HEK293 (cell line): ENCODE results near the gene DMD.

ENCODE experiments used
- CTCF ChIA-PET: fragments of 350-600 bp; formaldehyde crosslinking; extraction: SDS; loops from one replicate; lab custom pipeline; 2021; ENCODE audit warnings: antibody characterized with exemption; lab: Yijun Ruan, JAX
- POLR2A ChIA-PET: fragments of 300-600 bp; formaldehyde crosslinking; extraction: SDS; loops from one replicate; lab custom pipeline; 2020; ENCODE audit warnings: antibody characterized with exemption, inconsistent platforms; lab: Yijun Ruan, JAX
- H3K27ac ChIP-seq: fragments of 200-500 bp; sonication (Bioruptor generic); 2 replicates; pipeline ENCODE4 v1.5.1; 2014; ENCODE audit warnings: low read depth, low read length, control low read depth, inconsistent platforms; ENCODE audit errors: extremely low read depth
- H3K36me3 ChIP-seq, 2 experiments: fragments of 200-500 bp in 1 of 2; sonication (Bioruptor generic) in 1 of 2; 1 replicate in 1 of 2; 2 replicates in 1 of 2; pipeline ENCODE4 v1.5.1; 2014 to 2017; ENCODE audit warnings: inconsistent platforms in 2 of 2, low read length in 2 of 2; ENCODE audit not compliant: control insufficient read depth in 2 of 2, insufficient read depth in 1 of 2
- H3K4me1 ChIP-seq: fragments of 200-500 bp; sonication (Bioruptor generic); 2 replicates; pipeline ENCODE4 v1.5.1; 2014; ENCODE audit warnings: mild to moderate bottlenecking, low read length, inconsistent platforms; ENCODE audit not compliant: control insufficient read depth, insufficient read depth
- H3K4me3 ChIP-seq: 2 replicates; pipeline ENCODE4 v1.5.1; 2011; ENCODE audit warnings: low read depth, mild to moderate bottlenecking, control low read depth, low read length, moderate library complexity
- H3K9me3 ChIP-seq: fragments of 200-500 bp; sonication (Bioruptor generic); 2 replicates; pipeline ENCODE4 v1.5.1; 2014; ENCODE audit warnings: low read depth, low read length, inconsistent platforms; ENCODE audit not compliant: control insufficient read depth, insufficient read depth
- EGR2 ChIP-seq: fragments of 450-650 bp; formaldehyde crosslinking; IDR thresholded peaks from 2 replicates; pipeline ENCODE4 v1.5.1; 2016; ENCODE audit warnings: low read depth, missing biosample characterization, missing genetic modification characterization
- ELK4 ChIP-seq: IDR thresholded peaks from 2 replicates; pipeline ENCODE4 v1.6.1; 2011; ENCODE audit warnings: mild to moderate bottlenecking, low read depth, low read length, borderline replicate concordance
- OVOL3 ChIP-seq: fragments of 450-650 bp; formaldehyde crosslinking; IDR thresholded peaks from 2 replicates; pipeline ENCODE4 v1.5.1; 2016; ENCODE audit warnings: missing biosample characterization, missing genetic modification characterization
- RBAK ChIP-seq: fragments of 450-650 bp; formaldehyde crosslinking; IDR thresholded peaks from 2 replicates; pipeline ENCODE4 v1.5.1; 2016; ENCODE audit warnings: missing biosample characterization, missing genetic modification characterization
- SETDB1 ChIP-seq: IDR thresholded peaks from one replicate; pipeline ENCODE4 v1.6.1; 2017; ENCODE audit warnings: mild to moderate bottlenecking, low read length, moderate library complexity, mixed read lengths; ENCODE audit not compliant: insufficient read length
- SP7 ChIP-seq: fragments of 450-650 bp; formaldehyde crosslinking; IDR thresholded peaks from 2 replicates; pipeline ENCODE4 v1.5.1; 2016; ENCODE audit warnings: missing biosample characterization, missing genetic modification characterization
- ZBTB48 ChIP-seq: fragments of 450-650 bp; formaldehyde crosslinking; IDR thresholded peaks from 2 replicates; pipeline ENCODE4 v1.5.1; 2016; ENCODE audit warnings: missing biosample characterization, missing genetic modification characterization
- ZBTB7A ChIP-seq: fragments of 450-650 bp; formaldehyde crosslinking; IDR thresholded peaks from 2 replicates; pipeline ENCODE4 v1.5.1; 2016; ENCODE audit warnings: low read depth, missing biosample characterization, missing genetic modification characterization
- ZFP41 ChIP-seq: fragments of 450-650 bp; formaldehyde crosslinking; IDR thresholded peaks from 2 replicates; pipeline ENCODE4 v1.5.1; 2016; ENCODE audit warnings: missing biosample characterization, missing genetic modification characterization, borderline replicate concordance
- ZNF138 ChIP-seq: fragments of 450-650 bp; formaldehyde crosslinking; IDR thresholded peaks from 2 replicates; pipeline ENCODE4 v1.5.1; 2016; ENCODE audit warnings: missing biosample characterization, missing genetic modification characterization, borderline replicate concordance
- ZNF514 ChIP-seq: fragments of 450-650 bp; formaldehyde crosslinking; IDR thresholded peaks from 2 replicates; pipeline ENCODE4 v1.5.1; 2016; ENCODE audit warnings: missing biosample characterization, missing genetic modification characterization
- ZNF555 ChIP-seq: fragments of 450-650 bp; formaldehyde crosslinking; conservative IDR thresholded peaks from 2 replicates; pipeline ENCODE4 v1.5.1; 2017; ENCODE audit warnings: missing biosample characterization, mild to moderate bottlenecking, missing genetic modification characterization, inconsistent platforms
- ZNF580 ChIP-seq: fragments of 450-650 bp; formaldehyde crosslinking; IDR thresholded peaks from 2 replicates; pipeline ENCODE4 v1.5.1; 2016; ENCODE audit warnings: missing biosample characterization, missing genetic modification characterization
- ZNF621 ChIP-seq: fragments of 450-650 bp; formaldehyde crosslinking; IDR thresholded peaks from 2 replicates; pipeline ENCODE4 v1.5.1; 2017; ENCODE audit warnings: missing biosample characterization, missing genetic modification characterization
- ZNF701 ChIP-seq: fragments of 450-650 bp; formaldehyde crosslinking; IDR thresholded peaks from 2 replicates; pipeline ENCODE4 v1.5.1; 2016; ENCODE audit warnings: missing biosample characterization, missing genetic modification characterization
- ZNF776 ChIP-seq: fragments of 450-650 bp; formaldehyde crosslinking; IDR thresholded peaks from 2 replicates; pipeline ENCODE4 v1.5.0; 2017; ENCODE audit warnings: missing biosample characterization, missing genetic modification characterization, borderline replicate concordance
- ZNF777 ChIP-seq: fragments of 450-650 bp; formaldehyde crosslinking; IDR thresholded peaks from 2 replicates; pipeline ENCODE4 v1.5.1; 2017; ENCODE audit warnings: missing biosample characterization, missing genetic modification characterization, borderline replicate concordance
- ZSCAN18 ChIP-seq: fragments of 450-650 bp; formaldehyde crosslinking; IDR thresholded peaks from 2 replicates; pipeline ENCODE4 v1.5.1; 2016; ENCODE audit warnings: missing biosample characterization, missing genetic modification characterization
- TF ChIP-seq, protein P1 (sequence below): fragments of 450-650 bp; formaldehyde crosslinking; IDR thresholded peaks from 2 replicates; pipeline ENCODE4 v1.5.1; 2016; ENCODE audit warnings: missing biosample characterization, missing genetic modification characterization, borderline replicate concordance
- TF ChIP-seq, protein P2 (sequence below): fragments of 450-650 bp; IDR thresholded peaks from 2 replicates; pipeline ENCODE4 v1.5.1; 2018; ENCODE audit warnings: missing biosample characterization, mild to moderate bottlenecking, missing genetic modification characterization

Gene DMD

DNA sequence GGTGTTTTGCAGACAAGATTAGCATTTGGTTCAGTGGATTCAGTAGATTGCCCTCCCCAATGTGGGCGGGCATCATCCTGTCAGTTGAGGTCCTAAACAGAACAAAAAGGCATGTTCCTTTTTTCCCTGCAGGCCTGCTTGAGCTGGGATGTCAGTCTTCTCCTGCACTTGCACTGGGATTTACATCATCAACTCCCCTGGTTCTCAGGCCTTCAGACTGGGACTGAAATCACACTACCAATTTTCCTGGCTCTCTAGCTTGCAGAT lies 1860.6 kb downstream of the DMD start:
- ChIA-PET CTCF (no interaction called here), POLR2A (no interaction called here)
- Histone ChIP-seq H3K27ac (no peak overlapping the region), H3K4me1 (peaks cover 4% of the 10 kb centered on the region; the same call in 1 of the 2 replicates), H3K4me3 (no peak overlapping the region), H3K9me3 (no peaks in the 10 kb centered on the region), H3K36me3 (no peaks in the 10 kb centered on the region)
- no peak for TF ChIP-seq ZFP41
- TF ChIP-seq, protein P1, sequence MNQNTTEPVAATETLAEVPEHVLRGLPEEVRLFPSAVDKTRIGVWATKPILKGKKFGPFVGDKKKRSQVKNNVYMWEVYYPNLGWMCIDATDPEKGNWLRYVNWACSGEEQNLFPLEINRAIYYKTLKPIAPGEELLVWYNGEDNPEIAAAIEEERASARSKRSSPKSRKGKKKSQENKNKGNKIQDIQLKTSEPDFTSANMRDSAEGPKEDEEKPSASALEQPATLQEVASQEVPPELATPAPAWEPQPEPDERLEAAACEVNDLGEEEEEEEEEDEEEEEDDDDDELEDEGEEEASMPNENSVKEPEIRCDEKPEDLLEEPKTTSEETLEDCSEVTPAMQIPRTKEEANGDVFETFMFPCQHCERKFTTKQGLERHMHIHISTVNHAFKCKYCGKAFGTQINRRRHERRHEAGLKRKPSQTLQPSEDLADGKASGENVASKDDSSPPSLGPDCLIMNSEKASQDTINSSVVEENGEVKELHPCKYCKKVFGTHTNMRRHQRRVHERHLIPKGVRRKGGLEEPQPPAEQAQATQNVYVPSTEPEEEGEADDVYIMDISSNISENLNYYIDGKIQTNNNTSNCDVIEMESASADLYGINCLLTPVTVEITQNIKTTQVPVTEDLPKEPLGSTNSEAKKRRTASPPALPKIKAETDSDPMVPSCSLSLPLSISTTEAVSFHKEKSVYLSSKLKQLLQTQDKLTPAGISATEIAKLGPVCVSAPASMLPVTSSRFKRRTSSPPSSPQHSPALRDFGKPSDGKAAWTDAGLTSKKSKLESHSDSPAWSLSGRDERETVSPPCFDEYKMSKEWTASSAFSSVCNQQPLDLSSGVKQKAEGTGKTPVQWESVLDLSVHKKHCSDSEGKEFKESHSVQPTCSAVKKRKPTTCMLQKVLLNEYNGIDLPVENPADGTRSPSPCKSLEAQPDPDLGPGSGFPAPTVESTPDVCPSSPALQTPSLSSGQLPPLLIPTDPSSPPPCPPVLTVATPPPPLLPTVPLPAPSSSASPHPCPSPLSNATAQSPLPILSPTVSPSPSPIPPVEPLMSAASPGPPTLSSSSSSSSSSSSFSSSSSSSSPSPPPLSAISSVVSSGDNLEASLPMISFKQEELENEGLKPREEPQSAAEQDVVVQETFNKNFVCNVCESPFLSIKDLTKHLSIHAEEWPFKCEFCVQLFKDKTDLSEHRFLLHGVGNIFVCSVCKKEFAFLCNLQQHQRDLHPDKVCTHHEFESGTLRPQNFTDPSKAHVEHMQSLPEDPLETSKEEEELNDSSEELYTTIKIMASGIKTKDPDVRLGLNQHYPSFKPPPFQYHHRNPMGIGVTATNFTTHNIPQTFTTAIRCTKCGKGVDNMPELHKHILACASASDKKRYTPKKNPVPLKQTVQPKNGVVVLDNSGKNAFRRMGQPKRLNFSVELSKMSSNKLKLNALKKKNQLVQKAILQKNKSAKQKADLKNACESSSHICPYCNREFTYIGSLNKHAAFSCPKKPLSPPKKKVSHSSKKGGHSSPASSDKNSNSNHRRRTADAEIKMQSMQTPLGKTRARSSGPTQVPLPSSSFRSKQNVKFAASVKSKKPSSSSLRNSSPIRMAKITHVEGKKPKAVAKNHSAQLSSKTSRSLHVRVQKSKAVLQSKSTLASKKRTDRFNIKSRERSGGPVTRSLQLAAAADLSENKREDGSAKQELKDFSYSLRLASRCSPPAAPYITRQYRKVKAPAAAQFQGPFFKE (tag by site-specific recombination) = no peak
- TF ChIP-seq, all 188 proteins: peak for 0

DNA sequence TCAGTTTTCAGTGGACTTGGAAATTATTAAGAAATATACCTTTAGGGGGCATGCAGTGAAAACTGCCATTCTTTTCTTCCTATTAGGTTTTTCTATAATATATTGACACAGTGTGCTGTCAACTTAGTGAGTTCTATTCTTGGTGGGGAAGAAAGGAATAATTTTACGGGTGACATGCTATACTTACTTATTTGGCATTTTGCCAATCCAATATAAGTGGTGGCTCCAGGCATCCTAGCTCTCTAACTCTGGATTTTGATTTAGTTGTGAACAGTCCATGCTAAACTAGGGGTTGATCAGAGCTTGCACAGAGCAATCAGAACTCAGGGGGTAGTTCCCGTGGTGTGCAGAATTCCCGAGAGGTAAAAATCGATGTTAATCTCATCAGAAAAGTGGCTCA lies 1861.8 kb downstream of the DMD start:
- POLR2A ChIA-PET = no interaction called here
- H3K4me1 ChIP-seq = no peaks in the 10 kb centered on the region
- H3K4me3 ChIP-seq = no peak overlapping the region
- no peak for TF ChIP-seq ELK4
- H3K27ac ChIP-seq = no peak overlapping the region
- CTCF ChIA-PET = no interaction called here
- no peaks in the 10 kb centered on the region for H3K9me3 ChIP-seq
- no peaks in the 10 kb centered on the region for H3K36me3 ChIP-seq

DNA sequence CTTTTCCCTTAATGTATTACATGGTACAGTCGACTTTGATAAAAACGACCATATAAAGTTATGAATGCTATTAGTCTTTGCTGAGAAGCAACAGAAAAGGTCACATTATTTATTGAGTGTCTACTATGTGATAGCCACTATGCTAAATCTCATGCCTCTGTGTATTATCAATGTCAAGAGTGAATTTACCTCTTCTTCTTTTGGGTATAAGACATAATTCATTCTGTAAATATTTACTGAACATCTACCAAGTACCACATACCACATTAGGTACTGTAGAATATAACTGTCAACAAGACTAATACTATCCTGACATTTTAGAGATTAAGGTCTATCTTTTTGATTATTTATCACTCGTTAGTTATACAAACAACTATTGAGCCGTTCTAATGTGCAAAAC lies 1870.8 kb downstream of the DMD start:
- no peak for TF ChIP-seq ZNF621 (tag by site-specific recombination)
- TF ChIP-seq ZBTB48 (tag by site-specific recombination) = no peak
- TF ChIP-seq OVOL3 (tag by site-specific recombination) = no peak
- no peak for TF ChIP-seq RBAK (tag by site-specific recombination)
- TF ChIP-seq ZNF777 (tag by site-specific recombination) = no peak
- TF ChIP-seq ZNF514 = no peak
- TF ChIP-seq SETDB1 = no peak
- TF ChIP-seq ZNF776 (tag by site-specific recombination) = no peak
- POLR2A ChIA-PET = no interaction called here
- Histone ChIP-seq H3K27ac (no peak overlapping the region), H3K4me3 (no peak overlapping the region), H3K36me3 (no peaks in the 10 kb centered on the region), H3K9me3 (no peaks in the 10 kb centered on the region), H3K4me1 (no peaks in the 10 kb centered on the region)
- CTCF ChIA-PET = no interaction called here

- H3K27ac ChIP-seq = no peak overlapping the region
- H3K36me3 ChIP-seq = no peaks in the 10 kb centered on the region
- H3K4me3 ChIP-seq = no peak overlapping the region
- H3K4me1 ChIP-seq = no peaks in the 10 kb centered on the region
- ChIA-PET CTCF (interaction anchor here (1.3 kb wide), 1 partner anchor 60 kb away, joined by 5 read pairs; no protein-coding TSS in a partner anchor), POLR2A (no interaction called here)
- H3K9me3 ChIP-seq = no peaks in the 10 kb centered on the region
- TF ChIP-seq SP7 (tag by site-specific recombination) = no peak
- no peak for TF ChIP-seq ZNF138 (tag by site-specific recombination)
- no peak for TF ChIP-seq ZBTB7A (tag by site-specific recombination)
- no peak for TF ChIP-seq ZSCAN18
- TF ChIP-seq, protein P2, sequence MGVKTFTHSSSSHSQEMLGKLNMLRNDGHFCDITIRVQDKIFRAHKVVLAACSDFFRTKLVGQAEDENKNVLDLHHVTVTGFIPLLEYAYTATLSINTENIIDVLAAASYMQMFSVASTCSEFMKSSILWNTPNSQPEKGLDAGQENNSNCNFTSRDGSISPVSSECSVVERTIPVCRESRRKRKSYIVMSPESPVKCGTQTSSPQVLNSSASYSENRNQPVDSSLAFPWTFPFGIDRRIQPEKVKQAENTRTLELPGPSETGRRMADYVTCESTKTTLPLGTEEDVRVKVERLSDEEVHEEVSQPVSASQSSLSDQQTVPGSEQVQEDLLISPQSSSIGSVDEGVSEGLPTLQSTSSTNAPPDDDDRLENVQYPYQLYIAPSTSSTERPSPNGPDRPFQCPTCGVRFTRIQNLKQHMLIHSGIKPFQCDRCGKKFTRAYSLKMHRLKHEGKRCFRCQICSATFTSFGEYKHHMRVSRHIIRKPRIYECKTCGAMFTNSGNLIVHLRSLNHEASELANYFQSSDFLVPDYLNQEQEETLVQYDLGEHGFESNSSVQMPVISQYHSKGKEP (tag by site-specific recombination) = no peak
- TF ChIP-seq ZNF580 = no peak
- no peak for TF ChIP-seq ZNF701 (tag by site-specific recombination)
- no peak for TF ChIP-seq ZNF555 (tag by site-specific recombination)
- no peak for TF ChIP-seq EGR2 (tag by site-specific recombination)
These were observed 1872.4 kb downstream of the DMD start for GRCh38 chrX:31338991-31339350.
